GM19328 (cell line): Measurements from ENCODE around the gene JAM3.

Source experiments
- ATAC-seq: cut with Tn5 transposase; IDR thresholded peaks from one replicate; pipeline ENCODE4 v1.9.1; 2021; ENCODE audit warnings: mild to moderate bottlenecking, moderate library complexity; ENCODE audit not compliant: unreplicated experiment

Gene JAM3

GRCh38 chr11:134038897-134039470 is 29.9 kb upstream of the JAM3 start:
- ATAC-seq = no peak

DNA sequence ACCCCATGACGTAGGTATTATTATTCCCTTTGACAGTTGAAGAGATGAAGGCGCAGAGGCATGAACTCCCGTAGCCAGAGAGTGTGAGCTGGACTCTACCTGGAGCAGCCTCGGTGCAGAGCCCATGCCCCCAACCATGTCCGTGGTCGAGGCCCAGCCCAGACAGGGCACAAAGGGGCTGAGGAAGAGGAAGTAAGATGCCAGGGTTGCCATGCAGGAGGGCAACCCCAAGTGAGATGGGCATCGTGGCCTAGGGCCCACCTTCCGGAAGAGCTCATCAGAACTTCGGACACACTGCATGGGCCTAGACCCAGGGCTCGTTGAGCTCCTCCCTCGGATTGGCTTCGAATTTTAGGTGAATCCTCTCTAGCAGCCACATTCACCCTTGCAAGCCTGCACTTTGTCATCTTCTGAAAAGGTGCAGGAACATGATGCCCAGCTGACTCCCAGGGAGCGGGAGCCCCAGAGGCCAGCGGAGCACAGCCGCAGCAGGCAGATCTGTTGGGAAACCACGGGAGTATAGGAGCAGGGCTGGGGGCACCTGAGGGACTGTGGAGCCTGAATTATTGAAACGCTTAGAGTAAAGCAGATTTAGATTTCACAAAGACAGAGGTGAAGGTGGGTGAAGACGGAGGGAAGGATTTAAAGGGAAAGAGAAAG is 29.0 kb upstream of the JAM3 start:
- no peak for ATAC-seq

DNA sequence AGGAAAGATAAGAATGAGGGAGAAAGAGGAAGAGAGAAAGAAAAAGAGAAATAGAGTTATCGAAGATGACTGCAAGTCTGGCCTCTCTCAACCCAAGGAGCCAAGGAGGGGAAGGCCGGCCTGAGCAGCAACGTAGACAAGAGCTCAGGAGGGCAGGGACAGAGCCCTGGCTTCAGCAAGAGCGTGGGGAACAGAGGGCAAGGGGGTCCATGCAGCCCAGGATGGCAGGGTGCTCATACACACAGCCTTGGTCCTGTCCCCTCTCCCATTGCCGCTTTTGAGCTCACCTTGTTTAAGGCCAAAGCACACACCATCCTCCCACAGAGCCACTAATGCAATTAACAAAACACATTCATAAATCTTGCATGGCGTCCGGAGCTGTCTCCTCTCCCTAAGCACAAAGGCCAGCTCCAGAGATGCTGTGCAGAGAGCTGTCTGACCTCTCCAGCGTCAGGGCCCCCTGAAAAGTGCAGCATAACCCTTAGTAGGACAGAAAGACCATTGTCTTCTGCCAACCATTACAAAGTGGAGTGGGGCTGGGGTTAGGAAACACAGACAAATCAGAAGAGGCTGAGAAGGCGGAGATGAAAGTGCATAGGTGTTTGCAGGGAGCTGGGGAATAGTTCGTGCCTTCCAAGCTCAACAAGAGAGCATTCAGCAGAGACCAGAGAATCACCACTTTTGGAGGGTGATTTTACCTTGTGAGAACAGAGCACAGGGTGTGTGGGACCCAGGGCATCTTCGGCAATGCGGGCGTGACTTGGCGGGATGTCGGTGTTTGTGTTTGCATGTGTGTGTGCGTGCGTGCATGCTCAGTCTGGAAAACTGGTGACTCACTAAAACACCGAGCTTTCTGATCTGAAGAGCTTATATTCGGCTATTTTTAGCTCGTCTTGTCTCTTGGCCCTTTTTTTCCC is 28.2 kb upstream of the JAM3 start:
- no peak for ATAC-seq

DNA sequence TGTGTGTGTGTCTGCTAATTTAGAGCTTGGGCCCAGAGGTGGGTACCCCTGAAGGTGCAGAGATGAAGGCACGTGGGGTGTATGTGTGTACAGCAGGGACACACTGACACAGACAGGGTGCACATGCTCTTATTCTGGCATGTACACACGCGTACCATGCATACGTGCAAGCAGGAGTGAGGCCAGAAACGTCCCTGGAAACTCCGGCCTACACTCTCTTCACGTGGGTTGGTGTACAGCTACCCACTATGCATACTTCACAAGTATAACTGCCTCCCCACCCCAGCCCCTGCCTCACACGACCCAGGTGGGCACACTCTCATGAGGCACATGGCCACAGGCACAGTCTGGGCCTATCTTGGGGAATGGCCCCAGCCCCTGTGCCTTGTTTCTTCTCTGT is 27.5 kb upstream of the JAM3 start:
- ATAC-seq = no peak

DNA sequence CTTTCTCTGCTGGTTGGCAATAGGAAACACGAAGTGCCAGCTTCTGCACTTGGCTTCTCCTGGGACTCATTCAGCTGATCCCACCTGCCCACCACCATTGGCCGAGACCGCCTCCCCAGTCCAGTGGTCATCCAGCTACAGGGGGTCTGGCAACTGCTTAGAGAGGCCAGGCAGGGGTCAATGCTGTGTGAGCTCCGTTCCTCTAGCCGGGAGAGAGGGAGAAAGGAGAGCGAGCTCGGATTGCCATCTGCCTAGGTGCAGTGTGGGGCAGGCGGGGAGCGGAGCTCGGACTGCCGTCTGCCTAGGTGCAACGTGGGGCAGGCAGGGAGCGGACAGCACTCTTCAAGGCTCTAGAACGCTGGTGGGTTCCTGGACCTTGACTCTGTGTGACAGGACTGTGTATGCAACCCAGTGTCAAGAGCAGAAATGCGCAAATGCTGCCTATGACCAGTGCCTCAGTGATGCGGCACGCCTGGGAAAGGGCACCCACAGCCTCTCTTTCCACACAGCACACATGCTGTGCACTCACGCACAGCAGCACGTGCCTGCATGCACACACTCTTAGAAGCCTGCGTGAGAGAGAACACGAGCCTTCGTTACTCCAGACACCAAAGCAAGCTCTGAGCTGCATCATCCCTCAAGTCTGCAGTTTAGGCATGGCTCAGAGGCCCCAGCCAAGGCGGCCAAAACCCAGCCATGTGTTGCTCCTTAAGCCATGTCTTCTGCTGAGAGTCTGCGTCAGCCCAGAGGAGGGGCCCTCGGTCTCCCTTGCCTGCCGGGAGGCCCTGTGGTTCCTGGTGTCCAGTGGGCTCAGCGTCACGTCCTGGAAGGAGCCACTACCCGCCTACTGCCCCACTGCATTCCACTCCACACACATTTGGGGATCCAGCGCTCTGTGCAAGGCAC is 26.8 kb upstream of the JAM3 start:
- ATAC-seq = no peak

GRCh38 chr11:134043821-134044420 is 25.0 kb upstream of the JAM3 start:
- ATAC-seq = no peak

DNA sequence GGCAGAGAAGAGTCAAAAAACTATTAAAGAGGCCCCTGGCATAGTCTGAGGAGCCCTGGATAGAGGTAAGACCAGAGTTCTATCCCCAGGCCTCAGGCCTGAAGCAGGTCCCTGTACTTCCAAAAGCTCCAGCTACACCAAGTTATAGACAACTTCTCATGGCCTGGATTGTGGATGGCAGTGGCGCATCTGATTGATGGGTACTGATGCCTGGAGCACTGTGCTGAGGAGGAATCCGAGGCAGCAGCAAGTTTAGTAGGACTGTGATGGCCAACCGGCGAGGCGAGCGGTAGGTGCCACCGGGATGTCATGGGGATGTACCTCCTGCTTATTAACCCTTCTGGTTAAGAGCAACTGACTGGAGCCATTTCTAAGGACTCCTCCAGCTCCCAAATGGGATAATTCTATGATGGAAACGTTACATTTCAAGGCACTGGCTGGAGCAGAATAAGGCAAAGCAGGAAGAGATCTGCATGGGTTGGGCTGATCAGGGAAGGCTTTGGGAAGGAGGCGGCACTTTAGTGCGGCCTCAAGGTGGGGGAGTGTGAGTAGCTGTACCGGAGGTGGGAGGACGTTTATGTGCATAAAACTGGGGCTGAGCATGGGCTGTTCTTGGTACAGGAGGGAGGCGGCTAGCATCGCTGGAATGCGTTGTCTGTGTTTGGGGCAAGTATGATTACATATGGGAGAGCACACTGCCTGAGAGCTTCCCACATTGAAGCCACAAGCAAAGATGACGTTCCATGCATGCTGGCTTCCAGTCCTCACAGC is 24.2 kb upstream of the JAM3 start:
- ATAC-seq = no peak

GRCh38 chr11:134045799-134046635 is 22.9 kb upstream of the JAM3 start:
- no peak for ATAC-seq

- ATAC-seq = no peak
Observed at GRCh38 chr11:134046681-134047449, 22.0 kb upstream of the JAM3 start.

GRCh38 chr11:134047586-134047999 is 21.3 kb upstream of the JAM3 start:
- ATAC-seq = no peak

DNA sequence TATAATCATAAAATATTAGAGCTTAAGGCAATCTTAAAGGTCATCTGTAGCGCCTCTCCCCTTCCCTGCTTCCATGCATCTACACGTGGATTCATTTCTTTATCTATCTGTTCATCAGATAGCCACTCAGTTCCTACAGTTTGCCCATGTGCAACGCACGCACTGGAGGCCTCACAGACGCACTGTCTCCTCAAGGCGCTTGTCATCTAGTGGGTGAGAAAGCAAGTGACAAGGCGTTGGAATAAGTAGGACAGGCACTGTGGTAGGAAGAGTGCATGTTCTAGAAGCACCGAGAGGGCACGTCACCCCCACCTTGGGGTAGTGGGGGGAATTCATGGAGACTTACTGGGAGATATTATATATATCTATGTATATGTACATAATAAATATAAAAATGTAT is 20.8 kb upstream of the JAM3 start:
- ATAC-seq = no peak

GRCh38 chr11:134049303-134049702 is 19.6 kb upstream of the JAM3 start:
- ATAC-seq = no peak

DNA sequence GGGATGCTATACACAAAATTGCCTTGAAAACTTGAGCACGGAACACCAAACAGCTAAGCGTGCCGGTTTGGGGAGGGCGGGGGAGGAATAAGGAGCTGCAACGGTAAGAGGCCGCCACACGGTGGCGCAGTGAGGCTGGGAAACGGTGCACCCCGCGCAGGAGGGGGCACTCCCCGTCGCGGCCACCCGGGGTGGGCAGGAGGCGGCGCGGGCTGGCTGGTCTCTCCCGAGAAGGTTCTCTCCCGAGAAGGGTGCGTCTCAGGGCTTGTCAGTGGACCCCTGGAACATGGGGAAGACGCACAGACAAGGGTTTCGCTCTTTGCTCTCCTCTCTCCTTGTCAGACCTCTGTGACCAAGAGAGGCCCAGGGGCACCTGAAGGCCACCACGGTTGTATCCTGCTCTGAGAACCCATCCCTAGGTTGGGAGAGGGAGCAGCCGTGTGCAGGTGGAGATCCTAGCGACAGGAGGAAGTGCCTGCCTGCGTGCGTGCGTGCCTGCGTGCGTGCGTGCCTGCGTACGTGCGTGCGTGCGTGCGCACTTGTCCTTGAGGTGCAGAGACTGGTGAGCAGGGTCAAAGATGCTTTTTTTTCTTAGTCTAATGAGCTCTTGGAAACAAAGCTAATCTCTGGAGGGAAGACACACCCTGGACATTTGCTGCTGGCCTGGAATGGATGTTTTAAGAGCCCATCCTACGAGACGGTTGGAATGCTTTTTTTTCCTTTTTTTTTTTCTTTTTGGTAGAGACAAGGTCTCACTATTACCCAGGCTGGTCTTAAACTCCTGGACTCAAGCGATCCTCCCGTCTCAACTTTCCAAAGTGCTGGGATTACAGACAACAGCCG is 18.1 kb upstream of the JAM3 start:
- ATAC-seq = peak; percentile 81

- ATAC-seq = no peak
Observed at GRCh38 chr11:134052395-134052987, 16.4 kb upstream of the JAM3 start.

GRCh38 chr11:134052988-134053945 is 15.6 kb upstream of the JAM3 start:
- no peak for ATAC-seq

- no peak for ATAC-seq
Observed at GRCh38 chr11:134055029-134055428, 13.8 kb upstream of the JAM3 start.
